ACC112 (cell line): ENCODE data around the gene ZCCHC10.

Experiments used
- H2AFZ ChIP-seq: fragments of 200-600 bp; sonication (generic); one replicate; pipeline ENCODE4 v1.6.0; 2017; ENCODE audit warnings: antibody characterized with exemption, low read length; ENCODE audit not compliant: unreplicated experiment
- H3K27ac ChIP-seq: fragments of 200-600 bp; sonication (generic); 2 replicates; pipeline ENCODE4 v1.5.1; 2014; ENCODE audit warnings: low read depth, mild to moderate bottlenecking, antibody characterized with exemption, low read length, moderate library complexity
- H3K27me3 ChIP-seq: fragments of 200-600 bp; sonication (generic); 2 replicates; pipeline ENCODE4 v1.6.1; 2014; ENCODE audit warnings: mild to moderate bottlenecking, antibody characterized with exemption, low read length, moderate library complexity, mixed read lengths; ENCODE audit not compliant: insufficient read depth
- H3K36me3 ChIP-seq: fragments of 200-600 bp; sonication (generic); 2 replicates; pipeline ENCODE4 v1.6.1; 2016; ENCODE audit warnings: mild to moderate bottlenecking, antibody characterized with exemption, low read length, moderate library complexity, mixed read lengths; ENCODE audit not compliant: insufficient read depth
- H3K4me1 ChIP-seq: fragments of 200-600 bp; sonication (generic); one replicate; pipeline ENCODE4 v1.6.1; 2016; ENCODE audit warnings: low read length, mixed read lengths; ENCODE audit not compliant: insufficient read depth, unreplicated experiment, control insufficient read depth
- H3K4me3 ChIP-seq: fragments of 200-600 bp; sonication (generic); 2 replicates; pipeline ENCODE4 v1.5.1; 2014; ENCODE audit warnings: mild to moderate bottlenecking, low read depth, low read length
- H3K79me2 ChIP-seq: fragments of 200-600 bp; sonication (generic); one replicate; pipeline ENCODE4 v1.6.0; 2016; ENCODE audit warnings: low read length; ENCODE audit not compliant: control insufficient read depth, unreplicated experiment, insufficient read depth

The ZCCHC10 gene

GRCh38 chr5:132953710-132954109 is 72.6 kb downstream of the ZCCHC10 start:
- H3K36me3 ChIP-seq = peaks cover 7% of the 10 kb centered on the region; the same call in 1 of the 2 replicates
- H3K27ac ChIP-seq = no peak overlapping the region
- H2AFZ ChIP-seq = no peak overlapping the region
- peaks cover 93% of the 10 kb centered on the region for H3K79me2 ChIP-seq
- H3K27me3 ChIP-seq = no peaks in the 10 kb centered on the region
- H3K4me3 ChIP-seq = no peak overlapping the region
- H3K4me1 ChIP-seq = peaks cover 9% of the 10 kb centered on the region

GRCh38 chr5:132952829-132953228 is 73.5 kb downstream of the ZCCHC10 start:
- Histone ChIP-seq H3K79me2 (peaks cover 92% of the 10 kb centered on the region), H3K36me3 (peaks cover 7% of the 10 kb centered on the region; the same call in 1 of the 2 replicates), H3K4me1 (peaks cover 12% of the 10 kb centered on the region), H3K4me3 (no peak overlapping the region), H3K27me3 (no peaks in the 10 kb centered on the region), H2AFZ (no peak overlapping the region), H3K27ac (no peak overlapping the region)

GRCh38 chr5:132951897-132952296 is 74.5 kb downstream of the ZCCHC10 start:
- Histone ChIP-seq H2AFZ (no peak overlapping the region), H3K27me3 (no peaks in the 10 kb centered on the region), H3K27ac (no peak overlapping the region), H3K36me3 (peaks cover 7% of the 10 kb centered on the region; the same call in 1 of the 2 replicates), H3K4me1 (peaks cover 20% of the 10 kb centered on the region), H3K4me3 (no peak overlapping the region), H3K79me2 (peaks cover 93% of the 10 kb centered on the region)

- Histone ChIP-seq H3K27me3 (no peaks in the 10 kb centered on the region), H3K79me2 (peaks cover 94% of the 10 kb centered on the region), H3K4me1 (peaks cover 30% of the 10 kb centered on the region), H3K4me3 (no peak overlapping the region), H3K36me3 (no peaks in the 10 kb centered on the region), H3K27ac (peak overlapping the region; percentile 86), H2AFZ (no peak overlapping the region)
These were observed 77.2 kb downstream of the ZCCHC10 start for GRCh38 chr5:132949136-132949535.

- Histone ChIP-seq H3K27me3 (no peaks in the 10 kb centered on the region), H2AFZ (no peak overlapping the region), H3K4me1 (peaks cover 30% of the 10 kb centered on the region), H3K27ac (peak overlapping the region; percentile 86), H3K4me3 (0 out of 2 replicates have a peak overlapping the region, but pooled peaks have one; percentile 43), H3K79me2 (peaks cover 94% of the 10 kb centered on the region), H3K36me3 (0 out of 2 replicates have a peak, but pooled peaks cover 4% of the 10 kb centered on the region)
These were observed 78.7 kb downstream of the ZCCHC10 start for GRCh38 chr5:132947671-132948070.
